ENCODE measurements around the gene IRF4.

GRCh38 chr6:395432-396125 lies 4.0 kb downstream of the IRF4 start:
- TF ChIP-seq CTCF (IDR thresholded peaks at IDR 0.05) (no peak), MAX (IDR thresholded peaks at IDR 0.05; ENCODE audit: low read depth) (no peak), POLR2AphosphoS5 (IDR thresholded peaks at IDR 0.05; ENCODE audit: low read depth, low read length) (no peak)

All from SK-N-SH (cell line).